NCI-H1436 treated with DMSO at 0.1 percent for 48 hours (cell line): ENCODE data around the gene NLRP7.

ENCODE experiments used
- DNase-seq: peaks from one replicate; lab custom pipeline; 2025; lab: John Stamatoyannopoulos, UW

The NLRP7 gene

DNA sequence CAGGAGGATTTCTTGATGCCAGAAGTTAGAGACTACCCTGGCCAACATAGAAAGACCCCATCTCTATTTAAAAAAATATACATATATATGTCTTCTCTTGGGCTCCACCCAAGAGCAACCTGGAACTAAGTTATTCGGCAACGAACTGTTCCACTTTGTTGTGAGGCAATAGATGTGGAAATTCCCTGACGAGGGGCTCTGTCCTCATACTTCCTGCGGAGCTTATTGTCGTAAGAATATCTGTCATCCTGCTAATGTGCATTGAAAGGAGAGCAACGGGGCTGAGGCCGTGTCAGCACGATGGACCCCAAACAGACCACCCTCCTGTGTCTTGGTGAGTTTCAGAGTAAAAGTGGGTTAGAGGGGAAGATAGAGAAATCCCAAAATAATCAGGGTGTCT lies 73.3 kb downstream of the NLRP7 start, which contains the start of gene FCAR:
Gene FCAR, plus strand, starts transcription at position 246 of the 400 bp plus-strand sequence. Its CDS starts 55 bp downstream, at position 301.
- no peak for DNase-seq
